ENCODE results near the gene MBD4. TPM values are rescaled to one million over a fixed set of nuclear protein-coding genes. Genes with fewer than 3 reads are reported as not detected.

MBD4 gene
- total RNA-seq, 6 experiments from 2014 or later: 18.7 to 25.7 (median 21.8) TPM

DNA sequence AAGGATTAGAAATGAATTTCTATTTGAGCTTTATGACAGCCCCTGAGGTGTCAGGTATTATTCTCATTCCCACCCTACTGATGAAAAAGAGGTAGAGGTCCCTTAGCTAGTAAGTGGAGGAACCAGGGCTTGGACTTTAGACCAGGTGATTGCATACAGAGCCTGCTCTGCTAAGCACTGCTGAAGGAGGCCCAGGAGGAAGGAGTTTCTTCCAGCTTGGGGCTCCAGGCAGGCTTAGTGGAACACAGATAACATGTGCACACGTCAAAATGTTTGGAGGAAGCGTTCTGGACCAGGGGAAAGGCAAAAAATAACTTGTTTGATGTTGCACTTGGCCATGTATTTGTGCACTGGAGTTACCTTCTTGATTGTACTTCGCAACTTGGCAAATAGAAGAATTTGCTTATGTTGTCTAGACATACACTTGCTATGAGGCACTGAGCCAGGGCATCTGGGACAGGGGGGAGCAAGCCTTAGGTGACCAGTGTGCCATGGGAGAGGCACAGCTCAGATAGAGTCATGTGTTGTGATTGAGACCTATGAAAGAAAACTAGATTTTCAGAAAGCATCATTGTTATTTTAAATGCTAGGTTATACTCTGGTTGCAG is 22.7 kb upstream of the MBD4 start:
- Mint-ChIP-seq H3K27ac (no peak overlapping the region), H3K4me1 (ENCODE audit: low read depth) (peaks cover 21% of the 10 kb centered on the region), H3K4me3 (no peak overlapping the region), H3K27me3 (ENCODE audit: insufficient read depth) (no peaks in the 10 kb centered on the region), H3K9me3 (no peaks in the 10 kb centered on the region), H3K36me3 (ENCODE audit: low read depth) (peaks cover 20% of the 10 kb centered on the region)
- no peak for DNase-seq
- TF ChIP-seq, protein P1, sequence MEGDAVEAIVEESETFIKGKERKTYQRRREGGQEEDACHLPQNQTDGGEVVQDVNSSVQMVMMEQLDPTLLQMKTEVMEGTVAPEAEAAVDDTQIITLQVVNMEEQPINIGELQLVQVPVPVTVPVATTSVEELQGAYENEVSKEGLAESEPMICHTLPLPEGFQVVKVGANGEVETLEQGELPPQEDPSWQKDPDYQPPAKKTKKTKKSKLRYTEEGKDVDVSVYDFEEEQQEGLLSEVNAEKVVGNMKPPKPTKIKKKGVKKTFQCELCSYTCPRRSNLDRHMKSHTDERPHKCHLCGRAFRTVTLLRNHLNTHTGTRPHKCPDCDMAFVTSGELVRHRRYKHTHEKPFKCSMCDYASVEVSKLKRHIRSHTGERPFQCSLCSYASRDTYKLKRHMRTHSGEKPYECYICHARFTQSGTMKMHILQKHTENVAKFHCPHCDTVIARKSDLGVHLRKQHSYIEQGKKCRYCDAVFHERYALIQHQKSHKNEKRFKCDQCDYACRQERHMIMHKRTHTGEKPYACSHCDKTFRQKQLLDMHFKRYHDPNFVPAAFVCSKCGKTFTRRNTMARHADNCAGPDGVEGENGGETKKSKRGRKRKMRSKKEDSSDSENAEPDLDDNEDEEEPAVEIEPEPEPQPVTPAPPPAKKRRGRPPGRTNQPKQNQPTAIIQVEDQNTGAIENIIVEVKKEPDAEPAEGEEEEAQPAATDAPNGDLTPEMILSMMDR (IDR thresholded peaks at IDR 0.05): no peak

DNA sequence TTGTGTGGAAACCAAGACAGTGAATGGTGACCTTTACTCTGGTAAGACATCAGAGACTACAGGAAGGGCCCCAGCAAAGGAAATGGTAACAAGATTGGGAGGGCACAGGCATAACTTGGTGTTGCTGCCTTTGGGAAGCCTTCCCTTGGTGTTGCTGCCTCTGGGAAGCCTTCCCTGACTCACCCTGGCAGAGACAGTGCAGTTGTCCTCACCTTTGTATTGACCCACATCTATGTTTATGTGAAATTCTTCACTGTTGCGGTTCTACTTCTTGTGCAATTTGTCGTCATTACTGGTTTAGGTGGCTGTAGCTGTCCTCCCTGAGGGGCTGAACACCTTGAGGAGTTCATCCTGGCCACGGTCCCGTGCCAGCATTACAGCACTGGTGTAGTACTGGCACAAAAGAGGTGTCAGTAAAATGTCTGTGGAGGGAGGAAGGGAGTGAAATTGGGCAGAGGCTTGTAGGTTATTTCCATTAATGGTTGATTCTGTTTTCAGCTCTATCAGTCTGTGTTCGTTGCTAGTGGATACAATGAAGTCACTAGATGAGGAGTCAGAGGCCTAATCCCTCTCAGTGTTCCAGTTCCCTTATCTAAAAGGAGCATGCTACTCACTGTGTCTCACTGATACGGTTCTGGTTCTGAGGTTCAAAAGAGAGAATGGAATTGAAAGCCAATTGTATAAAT is 21.9 kb upstream of the MBD4 start:
- Mint-ChIP-seq H3K4me1 (ENCODE audit: low read depth) (peaks cover 21% of the 10 kb centered on the region), H3K27me3 (ENCODE audit: insufficient read depth) (no peaks in the 10 kb centered on the region)
- peak; percentile 17 for DNase-seq

DNA sequence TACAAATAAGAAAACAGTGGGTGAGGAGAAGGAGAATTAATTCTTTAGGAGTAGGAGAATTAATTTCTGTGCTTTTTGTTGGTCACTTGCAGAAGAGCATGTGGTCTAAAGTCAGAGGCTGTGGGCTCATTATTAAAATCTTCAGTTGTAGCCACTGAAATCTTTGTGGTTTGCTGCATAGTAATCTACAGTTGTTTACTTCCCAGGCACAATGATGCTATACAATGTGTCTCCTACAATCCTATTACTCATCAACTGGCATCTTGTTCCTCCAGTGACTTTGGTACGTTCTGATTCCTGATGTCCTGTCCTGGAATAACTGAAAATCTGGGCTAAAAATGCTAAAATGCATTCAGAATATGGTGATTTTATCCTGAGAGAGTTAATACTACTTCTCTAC is 21.3 kb upstream of the MBD4 start:
- TF ChIP-seq, protein P1 (IDR thresholded peaks at IDR 0.05): no peak
- H3K4me1 Mint-ChIP-seq (ENCODE audit: low read depth): peaks cover 21% of the 10 kb centered on the region
- H3K27ac Mint-ChIP-seq: peak overlapping the region; percentile 85
- no peaks in the 10 kb centered on the region for H3K27me3 Mint-ChIP-seq (ENCODE audit: insufficient read depth)
- H3K9me3 Mint-ChIP-seq: no peaks in the 10 kb centered on the region
- DNase-seq: peak; percentile 85
- peaks cover 24% of the 10 kb centered on the region for H3K36me3 Mint-ChIP-seq (ENCODE audit: low read depth)
- H3K4me3 Mint-ChIP-seq: no peak overlapping the region

More for the DNA sequence above, 21.9 kb upstream of the MBD4 start:
- H3K36me3 Mint-ChIP-seq (ENCODE audit: low read depth): peaks cover 24% of the 10 kb centered on the region
- H3K27ac Mint-ChIP-seq: peak overlapping the region; percentile 85
- TF ChIP-seq, protein P1 (IDR thresholded peaks at IDR 0.05): no peak
- H3K9me3 Mint-ChIP-seq: no peaks in the 10 kb centered on the region
- H3K4me3 Mint-ChIP-seq: no peak overlapping the region

DNA sequence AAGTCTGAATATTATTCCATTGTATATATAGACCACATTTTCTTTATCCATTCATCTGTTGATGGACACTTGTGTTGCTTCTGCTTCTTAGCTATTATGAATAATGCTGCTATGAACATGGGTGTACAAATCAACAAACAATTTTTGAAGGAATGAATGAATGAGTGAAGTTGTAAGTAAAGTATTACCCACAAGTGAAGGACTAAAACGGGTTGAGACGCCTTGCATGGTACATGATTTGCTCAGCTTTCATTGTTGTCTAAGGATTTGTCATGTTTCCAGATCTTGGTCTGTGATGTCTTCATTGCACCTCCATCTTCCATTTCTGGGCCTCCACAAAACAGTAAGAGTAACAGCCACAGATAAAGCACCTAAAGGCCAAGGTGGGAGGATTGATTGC is 20.8 kb upstream of the MBD4 start:
- TF ChIP-seq, protein P1 (IDR thresholded peaks at IDR 0.05): no peak
- Mint-ChIP-seq H3K4me1 (ENCODE audit: low read depth) (peaks cover 21% of the 10 kb centered on the region), H3K27ac (peak overlapping the region; percentile 85), H3K9me3 (no peaks in the 10 kb centered on the region), H3K4me3 (no peak overlapping the region), H3K27me3 (ENCODE audit: insufficient read depth) (no peaks in the 10 kb centered on the region), H3K36me3 (ENCODE audit: low read depth) (peaks cover 24% of the 10 kb centered on the region)
- no peak for DNase-seq

DNA sequence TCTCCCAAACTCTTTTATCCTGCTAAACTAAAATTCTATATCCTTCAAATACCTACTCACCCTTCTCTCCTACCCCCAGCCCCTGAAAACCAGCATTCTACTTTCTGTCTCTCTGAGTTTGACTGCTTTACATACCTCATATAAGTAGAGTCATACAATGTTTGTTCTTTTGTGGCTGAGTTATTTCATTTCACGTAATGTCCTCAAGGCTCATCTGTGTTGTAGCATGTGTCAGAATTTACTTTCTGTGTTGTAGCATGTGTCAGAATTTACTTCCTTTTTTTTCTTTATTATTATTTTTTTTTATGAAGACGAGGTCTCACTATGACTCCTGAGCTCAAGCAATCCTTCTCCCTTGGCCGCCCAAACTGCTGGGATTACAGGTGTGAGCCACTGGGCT is 20.4 kb upstream of the MBD4 start:
- no peak overlapping the region for H3K27ac Mint-ChIP-seq
- no peaks in the 10 kb centered on the region for H3K27me3 Mint-ChIP-seq (ENCODE audit: insufficient read depth)
- peaks cover 21% of the 10 kb centered on the region for H3K4me1 Mint-ChIP-seq (ENCODE audit: low read depth)
- H3K36me3 Mint-ChIP-seq (ENCODE audit: low read depth): peaks cover 24% of the 10 kb centered on the region
- no peak for DNase-seq
- H3K9me3 Mint-ChIP-seq: no peaks in the 10 kb centered on the region
- H3K4me3 Mint-ChIP-seq: no peak overlapping the region
- TF ChIP-seq, protein P1 (IDR thresholded peaks at IDR 0.05): no peak

Data from HFFc6 (cell line).